AG10803 (cell line): ENCODE results near the gene ATG4B.

Experiments used
- DNase-seq: peaks from one replicate; pipeline ENCODE4 v3.0.0; 2010; ENCODE audit warnings: low read depth
- H3K4me3 ChIP-seq: 2 replicates; pipeline ENCODE4 v1.5.1; 2011; ENCODE audit warnings: mild to moderate bottlenecking, low read length, control low read depth
- CTCF ChIP-seq: conservative IDR thresholded peaks from 2 replicates; pipeline ENCODE4 v1.5.1; 2011; ENCODE audit warnings: mild to moderate bottlenecking, low read length, control low read depth, inconsistent platforms

ATG4B gene

DNA sequence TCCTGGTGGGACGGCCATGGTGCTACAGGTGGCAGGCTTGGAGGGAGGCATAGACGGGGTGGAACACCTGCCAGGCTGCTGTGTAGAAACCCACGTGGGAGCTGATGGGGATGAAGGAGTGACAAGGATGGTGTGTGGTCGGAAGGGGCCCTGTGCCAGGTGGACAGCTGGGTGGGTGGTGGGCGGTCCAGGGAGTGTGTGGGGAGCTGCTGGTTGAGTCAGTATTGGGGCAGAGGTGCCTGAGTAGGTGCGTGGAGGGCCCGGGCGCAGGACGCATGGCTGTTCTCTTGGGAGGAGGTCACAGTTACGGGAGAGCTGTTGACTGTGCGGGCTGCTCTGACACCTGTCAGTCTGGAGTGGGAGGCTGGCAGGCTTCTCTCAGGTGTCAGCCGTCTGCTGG lies 84.4 kb downstream of the ATG4B start:
- no peak for TF ChIP-seq CTCF
- no peak overlapping the region for H3K4me3 ChIP-seq
- DNase-seq, result no peak

DNA sequence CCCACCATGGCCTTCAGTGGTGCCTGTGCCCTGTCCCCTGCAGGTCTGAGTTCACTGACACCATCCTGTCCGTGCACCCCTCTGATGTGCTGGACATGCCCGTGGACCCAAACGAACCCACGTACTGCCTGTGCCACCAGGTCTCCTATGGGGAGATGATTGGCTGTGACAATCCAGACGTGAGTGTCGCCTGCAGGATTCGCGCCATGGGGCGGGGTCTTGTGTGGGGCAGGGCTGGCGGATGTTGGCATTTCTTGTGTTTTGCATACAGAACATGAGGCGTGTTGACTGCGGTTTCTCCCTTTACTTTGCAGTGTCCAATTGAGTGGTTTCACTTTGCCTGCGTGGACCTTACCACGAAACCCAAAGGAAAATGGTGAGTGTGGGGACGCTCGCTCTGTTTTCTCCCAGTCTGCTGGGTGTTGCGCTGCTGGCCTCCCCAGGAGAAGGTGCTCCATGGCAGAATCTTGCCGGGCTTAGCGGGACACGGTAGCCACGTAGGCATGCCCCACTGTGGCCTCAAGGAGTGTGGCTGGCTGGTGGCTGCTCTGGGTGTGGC lies 85.5 kb downstream of the ATG4B start:
- no peak overlapping the region for H3K4me3 ChIP-seq
- DNase-seq, result no peak
- no peak for TF ChIP-seq CTCF
